GM21576 (cell line): ENCODE data around the gene SF3B4.
A peak's percentile ranks its signal among the peaks of the same experiment; 100 is the strongest.

Experiments
- ATAC-seq: cut with Tn5 transposase; IDR thresholded peaks from one replicate; pipeline ENCODE4 v1.9.1; 2021; ENCODE audit warnings: mild to moderate bottlenecking, moderate library complexity; ENCODE audit not compliant: unreplicated experiment

SF3B4 gene

GRCh38 chr1:149934356-149934755, 6.8 kb upstream of the SF3B4 start:
- no peak for ATAC-seq

- no peak for ATAC-seq
Observed at GRCh38 chr1:149933208-149933607, 5.6 kb upstream of the SF3B4 start.

- no peak for ATAC-seq
Observed at GRCh38 chr1:149932474-149932873, 4.9 kb upstream of the SF3B4 start.

- no peak for ATAC-seq
Observed at GRCh38 chr1:149931212-149931790, 3.7 kb upstream of the SF3B4 start.

GRCh38 chr1:149929856-149930255, 2.3 kb upstream of the SF3B4 start:
- no peak for ATAC-seq

- no peak for ATAC-seq
Observed at GRCh38 chr1:149928401-149928724, 760 bp upstream of the SF3B4 start.

GRCh38 chr1:149927056-149927562, 494 bp downstream of the SF3B4 start:
- ATAC-seq: no peak

GRCh38 chr1:149926296-149926695, 1.3 kb downstream of the SF3B4 start:
- no peak for ATAC-seq

GRCh38 chr1:149925751-149926150, 1.9 kb downstream of the SF3B4 start:
- ATAC-seq: no peak

- ATAC-seq: no peak
Observed at GRCh38 chr1:149925345-149925744, 2.3 kb downstream of the SF3B4 start.

GRCh38 chr1:149923626-149924025, 4.0 kb downstream of the SF3B4 start:
- ATAC-seq: no peak

- no peak for ATAC-seq
Observed at GRCh38 chr1:149917571-149918144, 9.9 kb downstream of the SF3B4 start, which contains the start of gene SV2A. SV2A (minus strand) TSS chr1:149917844; CDS start chr1:149913840, 4,004 bp downstream.

- no peak for ATAC-seq
Observed at GRCh38 chr1:149916898-149917252, 10.7 kb downstream of the SF3B4 start.

- ATAC-seq: no peak
Observed at GRCh38 chr1:149916193-149916897, 11.3 kb downstream of the SF3B4 start.

- no peak for ATAC-seq
Observed at GRCh38 chr1:149915429-149916192, 12.0 kb downstream of the SF3B4 start.

- ATAC-seq: no peak
Observed at GRCh38 chr1:149914545-149914944, 13.1 kb downstream of the SF3B4 start.

- ATAC-seq: no peak
Observed at GRCh38 chr1:149906570-149907075, 21.0 kb downstream of the SF3B4 start.

- ATAC-seq: no peak
Observed at GRCh38 chr1:149903836-149904491, 23.6 kb downstream of the SF3B4 start.

GRCh38 chr1:149899460-149900284, 27.9 kb downstream of the SF3B4 start, which contains the start of gene BOLA1:
BOLA1 (plus strand) TSS chr1:149899568; CDS start chr1:149900060, 492 bp downstream.
- peak; percentile 96 for ATAC-seq

GRCh38 chr1:149896575-149896974, 31.0 kb downstream of the SF3B4 start:
- no peak for ATAC-seq
